Limb (tissue), 2 donors: ENCODE measurements around the gene DCHS2.

ENCODE experiments used
- DNase-seq, 2 donors: peaks; one replicate each; pipeline ENCODE4 v3.0.0-alpha.2; 2016; ENCODE audit errors: extremely low spot score in 2 of 2

DCHS2 gene

GRCh38 chr4:154489558-154490233, 1.9 kb downstream of the DCHS2 start:
- no peak for DNase-seq

GRCh38 chr4:154487145-154487544, 4.5 kb downstream of the DCHS2 start:
- no peak for DNase-seq

- DNase-seq = no peak
These were observed 6.3 kb downstream of the DCHS2 start for GRCh38 chr4:154485127-154485773.

DNA sequence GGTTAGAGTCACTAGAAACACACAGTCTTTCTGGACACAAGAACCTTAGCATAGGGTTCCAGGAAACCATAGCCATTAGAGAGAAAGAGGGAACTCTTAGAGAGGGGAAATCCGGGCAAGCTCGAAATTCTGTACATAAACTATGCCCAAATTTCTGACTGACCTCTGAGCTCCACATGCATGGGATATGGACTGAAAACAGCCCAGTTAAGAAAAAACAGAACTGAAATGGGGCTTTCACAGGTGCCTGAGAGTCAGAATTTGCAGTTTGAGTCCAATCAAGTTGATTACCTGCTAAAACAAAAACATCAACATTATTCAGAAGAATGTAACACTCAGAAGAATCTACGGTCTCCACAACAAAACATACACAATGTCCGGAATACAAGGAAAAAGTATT, 13.1 kb downstream of the DCHS2 start:
- no peak for DNase-seq

DNA sequence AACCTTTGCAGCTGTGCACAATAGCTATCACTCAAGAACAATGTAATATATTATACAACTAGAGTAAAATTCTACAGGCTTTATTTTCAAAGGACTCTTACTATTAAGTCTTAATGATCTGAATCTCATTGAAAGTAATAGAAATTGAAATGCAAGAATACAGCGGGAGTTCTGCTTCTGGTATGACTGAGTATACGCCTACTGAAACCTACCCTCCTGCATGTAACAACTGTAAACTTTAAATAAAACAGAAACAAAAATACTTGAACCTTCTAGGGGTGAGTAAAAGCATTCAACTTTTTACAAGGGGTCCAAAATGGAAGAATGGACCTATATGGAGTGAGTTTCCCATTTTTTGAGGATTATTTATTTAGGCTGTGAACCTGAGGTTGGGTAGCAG, 13.5 kb downstream of the DCHS2 start:
- no peak for DNase-seq

GRCh38 chr4:154476232-154476631, 15.4 kb downstream of the DCHS2 start:
- no peak for DNase-seq

DNA sequence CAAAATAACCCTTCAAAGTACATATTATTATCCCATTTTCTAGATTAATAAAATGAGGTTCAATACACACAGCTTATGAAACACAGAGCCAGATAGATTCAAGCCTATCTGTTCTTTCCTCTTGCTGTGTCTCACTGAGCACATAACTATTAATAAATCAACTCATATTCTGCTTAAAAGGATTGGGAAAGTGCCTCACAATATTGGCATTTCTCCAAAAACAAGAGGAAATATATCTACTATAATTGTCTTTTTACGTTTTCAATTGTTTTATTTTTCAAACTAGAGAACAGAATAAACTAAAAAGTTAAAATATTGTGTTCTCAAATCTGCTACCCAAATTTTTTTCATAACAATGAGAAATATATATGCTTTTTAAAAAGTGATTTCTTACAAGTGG, 15.8 kb downstream of the DCHS2 start:
- DNase-seq = no peak

DNA sequence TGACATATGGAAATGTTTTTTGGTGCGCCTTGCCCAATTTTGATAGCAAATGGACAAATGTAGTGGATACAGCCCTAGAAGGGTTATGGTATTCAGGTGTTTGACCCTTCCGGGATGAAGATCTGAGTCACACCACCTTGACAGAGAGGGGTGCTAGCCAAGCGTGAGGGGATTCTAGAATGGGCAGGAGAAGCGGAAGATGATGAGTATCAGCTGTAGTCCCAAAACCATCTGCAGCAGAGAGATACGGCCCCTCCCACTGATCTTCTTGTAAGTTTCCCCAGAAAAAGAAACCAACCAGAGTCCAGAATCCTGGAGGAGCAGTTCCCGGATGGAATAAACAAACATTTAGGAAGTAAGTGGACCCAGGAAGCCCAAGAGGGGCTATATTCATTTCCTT, 18.1 kb downstream of the DCHS2 start:
- DNase-seq = no peak

- no peak for DNase-seq
These were observed 18.7 kb downstream of the DCHS2 start for GRCh38 chr4:154472858-154473257.

- DNase-seq = peak in 1 of 2 donors; percentile 61
These were observed 19.9 kb downstream of the DCHS2 start for GRCh38 chr4:154471526-154472331.

DNA sequence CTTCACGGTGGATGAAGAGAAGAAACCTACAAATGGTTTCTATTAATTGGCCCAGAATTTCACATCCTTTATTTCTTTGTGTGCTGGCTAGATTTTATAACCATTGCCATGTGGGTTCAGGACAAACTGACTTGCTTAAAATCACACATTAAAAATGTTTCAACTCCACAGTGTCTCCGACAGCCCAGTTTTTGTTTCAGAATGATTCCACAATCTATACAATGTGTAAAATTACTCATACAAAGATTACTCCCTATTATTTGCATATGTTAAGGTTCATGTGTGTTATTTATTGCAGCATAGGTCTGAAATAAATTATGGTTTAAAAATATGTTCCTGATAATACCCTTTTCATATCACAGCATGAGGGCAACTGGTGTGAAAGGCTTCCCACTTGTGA, 20.6 kb downstream of the DCHS2 start:
- DNase-seq = no peak

GRCh38 chr4:154467886-154468285, 23.7 kb downstream of the DCHS2 start:
- no peak for DNase-seq

- DNase-seq = no peak
These were observed 25.3 kb downstream of the DCHS2 start for GRCh38 chr4:154466336-154466735.

DNA sequence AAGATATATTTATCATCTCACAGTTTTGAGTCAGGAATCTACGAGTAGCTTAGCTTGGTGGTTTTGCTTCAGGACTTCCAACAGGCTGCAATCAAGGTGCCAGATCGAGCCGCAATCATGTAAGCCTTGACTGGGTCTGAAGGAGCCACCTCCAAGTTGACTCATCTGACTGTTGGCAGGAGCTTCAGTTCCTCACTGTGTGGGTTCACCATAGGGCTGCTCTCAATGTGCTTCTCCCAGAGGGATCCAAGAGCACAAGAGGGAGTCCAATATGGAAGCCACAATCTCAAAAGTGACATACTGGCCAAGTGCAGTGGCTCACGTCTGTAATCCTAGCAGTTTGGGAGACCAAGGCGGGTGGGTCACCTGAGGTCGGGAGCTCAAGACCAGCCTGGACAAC, 26.5 kb downstream of the DCHS2 start:
- DNase-seq = no peak

DNA sequence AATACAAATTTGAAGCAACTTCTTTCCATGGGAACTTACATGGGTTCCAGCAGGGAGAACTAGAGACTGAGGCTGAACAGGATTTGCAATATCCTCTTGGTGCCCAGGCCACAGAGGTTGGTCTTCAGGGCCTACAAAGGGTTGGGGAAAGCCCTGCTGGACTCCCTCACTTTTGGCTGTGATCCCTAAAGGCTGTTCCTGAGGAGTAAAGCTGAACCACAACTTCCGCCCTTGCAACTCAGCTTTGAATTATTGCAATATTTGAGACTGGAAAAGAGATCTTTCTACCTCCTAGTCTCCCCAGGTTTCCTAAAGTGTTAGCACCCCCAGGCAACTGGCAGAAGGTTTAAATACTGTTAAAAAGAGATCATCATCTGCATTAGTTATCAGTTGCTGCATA, 26.9 kb downstream of the DCHS2 start:
- DNase-seq = no peak

DNA sequence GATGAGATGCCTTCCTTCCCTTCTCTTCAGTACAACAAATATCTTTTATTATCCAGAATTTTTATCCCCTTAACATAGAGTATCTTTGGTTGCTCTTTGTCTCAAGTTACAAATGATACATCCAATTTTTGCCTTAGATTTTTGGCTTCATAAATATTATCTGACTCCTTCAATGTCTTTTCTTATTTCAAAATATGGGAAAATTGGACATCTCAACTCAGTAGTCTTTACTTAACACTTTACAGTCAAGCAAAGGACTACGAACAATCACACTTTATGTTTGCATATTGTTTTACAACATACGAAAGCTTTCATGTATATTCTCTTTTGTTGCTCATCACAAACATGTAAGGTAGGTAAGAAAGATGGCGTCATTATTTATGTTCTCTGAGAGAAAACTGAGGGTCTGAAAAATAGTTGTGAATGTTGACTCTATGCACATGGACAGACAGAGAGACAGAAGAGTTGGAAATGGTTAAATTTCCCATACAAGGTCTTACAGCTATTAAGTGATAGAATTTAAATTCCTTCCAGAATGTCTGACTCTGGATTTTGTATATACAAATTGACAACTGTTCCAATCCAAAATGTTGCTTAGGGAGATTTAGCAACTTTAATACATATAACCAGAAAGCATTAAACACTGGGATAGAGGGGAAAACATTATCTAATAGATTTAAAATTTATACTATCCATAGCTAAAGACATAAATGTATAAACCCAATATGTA, 29.4 kb downstream of the DCHS2 start:
- DNase-seq = no peak

- DNase-seq = no peak
These were observed 34.1 kb downstream of the DCHS2 start for GRCh38 chr4:154457471-154457870.

DNA sequence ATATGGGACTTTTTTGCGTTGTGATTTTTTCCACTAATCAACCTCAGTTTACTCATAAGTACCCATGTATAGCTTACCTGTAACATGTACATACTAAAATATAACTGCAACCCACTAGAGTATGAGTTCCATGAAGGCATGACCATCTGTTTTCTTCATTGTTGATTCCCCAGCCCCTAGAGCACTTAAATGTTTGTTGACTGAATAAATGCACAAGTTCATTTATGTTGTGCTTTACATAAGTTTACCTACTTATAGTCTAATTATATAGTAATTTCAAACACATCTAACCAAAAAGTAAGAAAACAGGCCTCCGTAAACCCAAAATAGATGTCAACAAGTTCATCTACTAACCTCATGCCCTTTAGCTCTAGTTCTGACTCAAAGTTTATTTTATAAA, 34.7 kb downstream of the DCHS2 start:
- DNase-seq = no peak

DNA sequence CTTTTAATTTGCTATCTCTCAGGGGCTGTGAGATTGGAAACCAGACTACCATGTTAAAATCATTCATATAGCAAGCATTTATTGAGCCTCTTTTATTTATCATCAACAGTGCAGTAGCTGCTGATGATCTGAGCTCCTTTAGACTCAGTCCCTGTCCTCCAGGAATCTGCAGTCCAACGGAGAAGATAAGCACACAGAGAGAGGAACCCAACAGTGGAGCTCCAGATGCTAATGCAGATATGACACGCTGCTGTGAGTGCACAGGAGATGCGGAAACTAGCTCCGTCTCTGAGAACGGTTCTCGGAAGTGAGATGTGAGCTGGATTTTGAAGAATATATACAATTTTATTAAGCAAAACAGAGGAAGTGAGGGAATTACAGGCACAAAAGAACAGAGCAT, 35.4 kb downstream of the DCHS2 start:
- DNase-seq = no peak

DNA sequence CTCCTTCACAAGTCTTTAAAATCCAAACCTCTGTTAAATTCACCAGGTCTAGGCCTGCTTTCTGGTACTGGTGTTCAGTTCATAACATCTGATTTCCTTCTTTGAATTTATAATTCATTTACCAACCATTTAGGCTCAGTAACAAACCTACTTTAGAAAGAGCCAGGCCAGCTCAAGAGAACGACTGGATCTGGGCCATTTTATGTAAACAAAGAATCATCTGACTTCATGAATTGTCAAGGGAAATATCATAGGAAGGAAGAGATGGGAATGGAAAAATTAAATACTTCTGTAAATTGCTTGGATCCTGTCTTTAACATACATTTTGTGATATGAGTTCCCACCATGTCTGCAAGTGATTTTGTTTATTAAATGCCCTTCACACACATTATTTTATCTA, 36.5 kb downstream of the DCHS2 start:
- DNase-seq = peak in 1 of 2 donors; percentile 42

GRCh38 chr4:154454710-154455109, 36.9 kb downstream of the DCHS2 start:
- no peak for DNase-seq

GRCh38 chr4:154452798-154453346, 38.7 kb downstream of the DCHS2 start:
- no peak for DNase-seq
